Tibial artery (tissue), 4 donors: ENCODE results near the gene KAZN.
A peak's percentile ranks its signal among the peaks of the same experiment; 100 is the strongest.

Experiments used
- DNase-seq, 2 donors: peaks; one replicate each; pipeline ENCODE4 v3.0.0-alpha.2; 2019
- H3K27ac ChIP-seq, 2 donors: fragments of 200-600 bp; sonication (generic) in 1 of 2; 1 replicate in 1 of 2; 2 replicates in 1 of 2; pipeline ENCODE4 v1.5.1; 2018 to 2019; ENCODE audit warnings: mild to moderate bottlenecking in 1 of 2
- H3K27me3 ChIP-seq, 2 donors: fragments of 200-600 bp; sonication (generic) in 1 of 2; one replicate each; pipeline versions ENCODE4 v1.5.1 to v1.6.0; 2016 to 2019
- H3K36me3 ChIP-seq, 3 donors: fragments of 200-600 bp; sonication (generic) in 2 of 3; one replicate each; pipeline ENCODE4 v1.5.1; 2016 to 2019; ENCODE audit warnings: mild to moderate bottlenecking in 2 of 3
- H3K4me1 ChIP-seq, 4 donors: fragments of 200-600 bp; sonication (generic) in 2 of 4; 1 replicate in 3 of 4; 2 replicates in 1 of 4; pipeline ENCODE4 v1.5.1; 2016 to 2019
- H3K4me3 ChIP-seq, 2 donors: fragments of 200-600 bp; sonication (generic) in 1 of 2; 1 replicate in 1 of 2; 2 replicates in 1 of 2; pipeline ENCODE4 v1.5.1; 2018 to 2019; ENCODE audit warnings: mild to moderate bottlenecking in 2 of 2
- H3K9me3 ChIP-seq, 3 donors: fragments of 200-600 bp; sonication (generic) in 1 of 3; one replicate each; pipeline ENCODE4 v1.5.1; 2016 to 2019
- CTCF ChIP-seq, 2 experiments: fragments of 200-600 bp in 1 of 2; fragments of 450-650 bp in 1 of 2; IDR thresholded peaks; one replicate each; pipeline ENCODE4 v1.5.1; 2017 to 2019; ENCODE audit warnings: antibody characterized with exemption in 2 of 2, mild to moderate bottlenecking in 1 of 2, moderate library complexity in 1 of 2
- intact Hi-C: fragments of 100-400 bp; cut with DNase I; formaldehyde crosslinking; loops from one replicate; pipeline ENCODE4 v1.15.0; 2023; ENCODE audit warnings: low total_unique reads

KAZN gene

GRCh38 chr1:14880456-14881316, 282.2 kb downstream of the KAZN start:
- intact Hi-C loops: no loop called here
- DNase-seq: peak; percentile 50 to 73

GRCh38 chr1:14881775-14882672, 283.5 kb downstream of the KAZN start:
- H3K27ac ChIP-seq: no peak overlapping the region

More at GRCh38 chr1:14880456-14881316, 282.2 kb downstream of the KAZN start:
- no peak for TF ChIP-seq CTCF (IDR thresholded peaks at IDR 0.05)
- Histone ChIP-seq H3K4me1 (no peaks in the 10 kb centered on the region), H3K9me3 (no peaks in the 10 kb centered on the region), H3K27ac (no peak overlapping the region), H3K27me3 (peaks cover 0 to 13% of the 10 kb centered on the region in 2 donors), H3K4me3 (no peak overlapping the region), H3K36me3 (no peaks in the 10 kb centered on the region)

GRCh38 chr1:14884614-14885175, 286.2 kb downstream of the KAZN start:
- no peaks in the 10 kb centered on the region for H3K27me3 ChIP-seq
- H3K9me3 ChIP-seq: no peaks in the 10 kb centered on the region
- no peaks in the 10 kb centered on the region for H3K36me3 ChIP-seq
- intact Hi-C loops: no loop called here
- DNase-seq: no peak
- no peak overlapping the region for H3K4me3 ChIP-seq
- no peak for TF ChIP-seq CTCF (IDR thresholded peaks at IDR 0.05)
- H3K4me1 ChIP-seq: peaks cover 0 to 6% (median 3%) of the 10 kb centered on the region in 4 donors
- H3K27ac ChIP-seq: no peak overlapping the region

More at GRCh38 chr1:14881775-14882672, 283.5 kb downstream of the KAZN start:
- H3K36me3 ChIP-seq: no peaks in the 10 kb centered on the region
- H3K9me3 ChIP-seq: no peaks in the 10 kb centered on the region
- intact Hi-C loops: no loop called here
- H3K4me3 ChIP-seq: no peak overlapping the region
- no peak for TF ChIP-seq CTCF (IDR thresholded peaks at IDR 0.05)
- DNase-seq: no peak
- peaks cover 0 to 5% of the 10 kb centered on the region in 2 donors for H3K27me3 ChIP-seq
- no peaks in the 10 kb centered on the region for H3K4me1 ChIP-seq

GRCh38 chr1:14887044-14887566, 288.6 kb downstream of the KAZN start:
- no peak overlapping the region for H3K27ac ChIP-seq
- H3K27me3 ChIP-seq: no peaks in the 10 kb centered on the region
- no peaks in the 10 kb centered on the region for H3K36me3 ChIP-seq
- H3K4me1 ChIP-seq: peaks cover 0 to 25% (median 9%) of the 10 kb centered on the region in 4 donors
- no peak for DNase-seq
- no peak overlapping the region for H3K4me3 ChIP-seq
- intact Hi-C loops: no loop called here
- no peak for TF ChIP-seq CTCF (IDR thresholded peaks at IDR 0.05)
- H3K9me3 ChIP-seq: no peaks in the 10 kb centered on the region

DNA sequence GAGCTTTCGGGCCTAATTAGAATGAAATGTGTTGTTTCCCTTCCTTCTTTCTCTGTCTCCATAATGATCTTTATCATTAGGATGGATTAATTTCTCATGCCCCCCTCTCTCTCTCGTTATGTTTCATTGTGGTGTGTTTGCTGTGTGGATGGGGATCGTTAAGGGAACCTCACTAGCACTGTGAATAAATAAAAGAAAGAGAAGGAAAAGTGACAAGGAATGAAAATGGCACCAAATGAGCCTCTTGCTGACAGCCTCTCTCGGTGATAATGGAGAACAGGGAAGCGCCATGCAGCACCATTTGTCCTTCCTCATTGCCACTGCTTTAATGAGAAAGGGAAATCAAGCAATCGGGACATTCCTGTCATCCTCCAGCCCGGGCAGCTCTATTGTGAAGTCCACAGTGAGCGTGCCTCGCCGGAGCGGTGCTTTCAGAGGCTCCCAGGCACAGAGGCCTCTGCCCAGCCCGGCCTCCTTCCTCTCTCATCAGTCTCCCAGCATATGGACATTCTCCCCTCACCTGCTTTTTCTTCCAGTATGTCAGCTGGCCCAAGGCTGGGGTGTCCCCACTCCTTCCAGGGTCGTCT, 289.4 kb downstream of the KAZN start:
- TF ChIP-seq CTCF (IDR thresholded peaks at IDR 0.05): no peak
- H3K4me3 ChIP-seq: no peak overlapping the region
- H3K36me3 ChIP-seq: no peaks in the 10 kb centered on the region
- H3K27me3 ChIP-seq: no peaks in the 10 kb centered on the region
- DNase-seq: no peak
- no peak overlapping the region for H3K27ac ChIP-seq
- intact Hi-C loops: no loop called here
- peaks cover 0 to 25% (median 9%) of the 10 kb centered on the region in 4 donors for H3K4me1 ChIP-seq
- H3K9me3 ChIP-seq: no peaks in the 10 kb centered on the region
